Right lobe of liver (tissue), 6 donors: ENCODE results near the gene NEXMIF. TPM values are rescaled to one million over a fixed set of nuclear protein-coding genes. Genes with fewer than 3 reads are reported as not detected.
A peak's percentile ranks its signal among the peaks of the same experiment; 100 is the strongest.
"Not testable (repeated sequence)": the region's sequence is repeated elsewhere in the genome, so short reads cannot be mapped to it uniquely, and the experiment has no call there.

ENCODE experiments used
- ATAC-seq, 4 donors: fragments of 200-7000 bp; cut with Tn5 transposase; one replicate each; pipeline ENCODE4 v1.9.1; 2020; ENCODE audit warnings: mild to moderate bottlenecking in 4 of 4, moderate library complexity in 4 of 4
- DNase-seq, 3 donors: peaks; one replicate each; pipeline ENCODE4 v3.0.0-alpha.2; 2020
- H3K27ac ChIP-seq, 3 donors: fragments of 200-600 bp; one replicate each; pipeline ENCODE4 v1.8.0; 2022
- H3K27me3 ChIP-seq, 2 donors: fragments of 200-600 bp; one replicate each; pipeline ENCODE4 v1.8.0; 2022
- H3K36me3 ChIP-seq, 4 donors: fragments of 200-600 bp; sonication (generic) in 1 of 4; one replicate each; pipeline versions ENCODE4 v1.5.1 to v1.8.0; 2017 to 2022; ENCODE audit warnings: control low read depth in 1 of 4
- H3K4me1 ChIP-seq, 4 donors: fragments of 200-600 bp; sonication (generic) in 1 of 4; one replicate each; pipeline versions ENCODE4 v1.5.1 to v1.8.0; 2017 to 2022; ENCODE audit warnings: control low read depth in 1 of 4
- H3K4me3 ChIP-seq, 3 donors: fragments of 200-600 bp; one replicate each; pipeline ENCODE4 v1.8.0; 2022
- H3K9me3 ChIP-seq, 4 donors: fragments of 200-600 bp; sonication (generic) in 1 of 4; one replicate each; pipeline versions ENCODE4 v1.5.1 to v1.8.0; 2017 to 2022; ENCODE audit warnings: control low read depth in 1 of 4
- CTCF ChIP-seq, 4 donors: fragments of 200-600 bp in 3 of 4; fragments of 450-650 bp in 1 of 4; IDR thresholded peaks; one replicate each; pipeline versions ENCODE4 v1.5.1 to v1.8.0; 2016 to 2022; ENCODE audit warnings: antibody characterized with exemption in 4 of 4, mild to moderate bottlenecking in 2 of 4
- POLR2A ChIP-seq: fragments of 450-650 bp; IDR thresholded peaks from one replicate; pipeline ENCODE4 v1.6.1; 2017; ENCODE audit warnings: antibody characterized with exemption, mild to moderate bottlenecking
- WGBS: methylation state at CpG from one replicate; pipeline ENCODE4 v1.1.6; 2018; ENCODE audit warnings: low coverage, low lambda C conversion rate; ENCODE audit not compliant: insufficient coverage; ENCODE audit errors: missing lambda C conversion rate; 5-methylcytosine and 5-hydroxymethylcytosine counted together
- intact Hi-C, 2 donors: fragments of 100-400 bp; cut with DNase I; formaldehyde crosslinking; loops; one replicate each; pipeline versions ENCODE4 v1.11.2 to v1.14.1; 2022
- long read RNA-seq: library from polyadenylated mRNA; unstranded; transcript quantifications from one replicate; pipeline ENCODE4 v2.0.0, GENCODE V29; 2019
- total RNA-seq, 6 experiments: library from RNA; depleted of rRNA in 2 of 6; stranded (reverse); fragments of >200 nt in 2 of 6; fragmentation: NEBNext Ultra II Directional in 3 of 6; extraction: Animal tissue kit (Norgen Biotek cat#: 25700) in 3 of 6; gene quantifications; one replicate each; pipeline versions ENCODE4 v1.1.0 to v1.2.4, GENCODE V29; 2016 to 2023
- donor health status: DM: no; HTN: yes; CAD: no.
- donor health status: DM: no; HTN: no; CAD: no.
- donor health status: DM: no; HTN: no; CAD: no.
- donor health status: DM: no; HTN: yes; CAD: no.
- donor health status: DM: no; HTN: yes; CAD: no.

Gene NEXMIF
- under 1 TPM in 2 of 6 experiments, not detected in 4; 0.02 to 0.13 TPM for total RNA-seq
- long read RNA-seq: 0 reads

- H3K36me3 ChIP-seq: no peaks in the 10 kb centered on the region
- H3K4me3 ChIP-seq: peak within 1 kb of the TSS; percentile 21 to 40 (median 26)
- no peaks in the 10 kb centered on the region for H3K4me1 ChIP-seq
- 27% methylated on average over 30 of the region's 48 CpGs for WGBS
- intact Hi-C loops: no loop called here
- H3K27me3 ChIP-seq: no peaks in the 10 kb centered on the region
- H3K27ac ChIP-seq: no peak within 1 kb of the TSS
- DNase-seq: peak in 2 of 3 donors; percentile 39 to 49
- peak; percentile 75 to 85 (median 82) for ATAC-seq
- H3K9me3 ChIP-seq: no peaks in the 10 kb centered on the region
- peak in 1 of 4 donors; percentile 7 for TF ChIP-seq CTCF (IDR thresholded peaks at IDR 0.05)
- TF ChIP-seq POLR2A: no peak
Measured at GRCh38 chrX:74925225-74926088, at the start of gene NEXMIF. Gene NEXMIF (minus strand): TSS chrX:74925452.

GRCh38 chrX:74961962-74962361, 36.7 kb upstream of the NEXMIF start:
- intact Hi-C loops, ATAC-seq, H3K27ac ChIP-seq, H3K4me1 ChIP-seq, H3K9me3 ChIP-seq, H3K4me3 ChIP-seq, H3K27me3 ChIP-seq, H3K36me3 ChIP-seq, DNase-seq: not testable (repeated sequence)
- WGBS: 40% methylated on average over 2 of the region's 3 CpGs

- TF ChIP-seq CTCF (IDR thresholded peaks at IDR 0.05): no peak
- no peak for TF ChIP-seq POLR2A
- Histone ChIP-seq H3K4me3 (no peak overlapping the region), H3K9me3 (no peaks in the 10 kb centered on the region), H3K27me3 (no peaks in the 10 kb centered on the region), H3K27ac (no peak overlapping the region), H3K36me3 (no peaks in the 10 kb centered on the region), H3K4me1 (no peaks in the 10 kb centered on the region)
- WGBS: 73% methylated on average over 7 of the region's 7 CpGs
- DNase-seq: no peak
- ATAC-seq: no peak
- intact Hi-C loops: no loop called here
Measured at GRCh38 chrX:74949717-74950116, 24.5 kb upstream of the NEXMIF start.

GRCh38 chrX:74940414-74940813, 15.2 kb upstream of the NEXMIF start:
- Histone ChIP-seq H3K4me1 (no peaks in the 10 kb centered on the region), H3K27ac (no peak overlapping the region), H3K4me3 (no peak overlapping the region), H3K36me3 (no peaks in the 10 kb centered on the region), H3K27me3 (no peaks in the 10 kb centered on the region), H3K9me3 (no peaks in the 10 kb centered on the region)
- no peak for TF ChIP-seq POLR2A
- no peak for TF ChIP-seq CTCF (IDR thresholded peaks at IDR 0.05)
- intact Hi-C loops: no loop called here
- WGBS: 25% methylated on average over 1 of the region's 1 CpG
- DNase-seq: no peak
- ATAC-seq: no peak

GRCh38 chrX:74931214-74931613, 6.0 kb upstream of the NEXMIF start:
- DNase-seq: no peak
- WGBS: 0% methylated on average over 1 of the region's 2 CpGs
- intact Hi-C loops: no loop called here

More at GRCh38 chrX:74931214-74931613, 6.0 kb upstream of the NEXMIF start:
- Histone ChIP-seq H3K4me1 (no peaks in the 10 kb centered on the region), H3K27ac (no peak overlapping the region), H3K36me3 (no peaks in the 10 kb centered on the region), H3K4me3 (no peak overlapping the region), H3K27me3 (no peaks in the 10 kb centered on the region), H3K9me3 (no peaks in the 10 kb centered on the region)
- no peak for ATAC-seq
- TF ChIP-seq POLR2A: no peak
- TF ChIP-seq CTCF (IDR thresholded peaks at IDR 0.05): no peak
